Thyroid gland (tissue), 4 donors: ENCODE measurements around the gene NFIA. TPM values are rescaled to one million over a fixed set of nuclear protein-coding genes. Genes with fewer than 3 reads are reported as not detected.

Experiments
- DNase-seq, 2 donors: peaks; one replicate each; pipeline ENCODE4 v3.0.0-alpha.2; 2019
- H3K27ac ChIP-seq, 3 donors: fragments of 200-600 bp; sonication (generic); 1 replicate in 2 of 3; 2 replicates in 1 of 3; pipeline ENCODE4 v1.5.1; 2016 to 2019; ENCODE audit warnings: mild to moderate bottlenecking in 1 of 3, moderate library complexity in 1 of 3
- H3K27me3 ChIP-seq: fragments of 200-600 bp; sonication (generic); one replicate; pipeline ENCODE4 v1.5.1; 2019
- H3K36me3 ChIP-seq, 2 donors: fragments of 200-600 bp; sonication (generic); one replicate each; pipeline ENCODE4 v1.5.1; 2016 to 2019
- H3K4me1 ChIP-seq, 2 donors: fragments of 200-600 bp; sonication (generic); one replicate each; pipeline ENCODE4 v1.5.1; 2017 to 2019
- H3K4me3 ChIP-seq, 3 donors: fragments of 200-600 bp; sonication (generic); replicated peaks in 1 of 3; 1 replicate in 2 of 3; 2 replicates in 1 of 3; pipeline ENCODE4 v1.5.1; 2016; ENCODE audit warnings: mild to moderate bottlenecking in 1 of 3
- H3K9me3 ChIP-seq: fragments of 200-600 bp; sonication (generic); one replicate; pipeline ENCODE4 v1.5.1; 2017
- CTCF ChIP-seq, 6 experiments: fragments of 200-600 bp in 3 of 6; fragments of 450-650 bp in 3 of 6; sonication (generic) in 3 of 6; IDR thresholded peaks; one replicate each; pipeline ENCODE4 v1.5.1; 2016 to 2019; ENCODE audit warnings: antibody characterized with exemption in 6 of 6, mild to moderate bottlenecking in 2 of 6, inconsistent platforms in 1 of 6, moderate library complexity in 1 of 6
- POLR2A ChIP-seq, 2 donors: fragments of 450-650 bp; IDR thresholded peaks; one replicate each; pipeline ENCODE4 v1.6.1; 2017; ENCODE audit warnings: antibody characterized with exemption in 2 of 2, mild to moderate bottlenecking in 2 of 2, moderate library complexity in 1 of 2
- WGBS, 2 donors: methylation state at CpG; one replicate each; pipeline ENCODE4 v1.1.5; 2017; 5-methylcytosine and 5-hydroxymethylcytosine counted together
- intact Hi-C: fragments of 100-400 bp; cut with DNase I; formaldehyde crosslinking; loops from one replicate; pipeline ENCODE4 v1.15.1; 2023
- total RNA-seq, 4 donors: library from RNA; depleted of rRNA; stranded (reverse); fragments of >200 nt; gene quantifications; one replicate each; pipeline ENCODE4 v1.2.3, GENCODE V29; 2016

NFIA gene
- total RNA-seq, 4 donors from 2014 or later: 105 to 149 (median 118) TPM

DNA sequence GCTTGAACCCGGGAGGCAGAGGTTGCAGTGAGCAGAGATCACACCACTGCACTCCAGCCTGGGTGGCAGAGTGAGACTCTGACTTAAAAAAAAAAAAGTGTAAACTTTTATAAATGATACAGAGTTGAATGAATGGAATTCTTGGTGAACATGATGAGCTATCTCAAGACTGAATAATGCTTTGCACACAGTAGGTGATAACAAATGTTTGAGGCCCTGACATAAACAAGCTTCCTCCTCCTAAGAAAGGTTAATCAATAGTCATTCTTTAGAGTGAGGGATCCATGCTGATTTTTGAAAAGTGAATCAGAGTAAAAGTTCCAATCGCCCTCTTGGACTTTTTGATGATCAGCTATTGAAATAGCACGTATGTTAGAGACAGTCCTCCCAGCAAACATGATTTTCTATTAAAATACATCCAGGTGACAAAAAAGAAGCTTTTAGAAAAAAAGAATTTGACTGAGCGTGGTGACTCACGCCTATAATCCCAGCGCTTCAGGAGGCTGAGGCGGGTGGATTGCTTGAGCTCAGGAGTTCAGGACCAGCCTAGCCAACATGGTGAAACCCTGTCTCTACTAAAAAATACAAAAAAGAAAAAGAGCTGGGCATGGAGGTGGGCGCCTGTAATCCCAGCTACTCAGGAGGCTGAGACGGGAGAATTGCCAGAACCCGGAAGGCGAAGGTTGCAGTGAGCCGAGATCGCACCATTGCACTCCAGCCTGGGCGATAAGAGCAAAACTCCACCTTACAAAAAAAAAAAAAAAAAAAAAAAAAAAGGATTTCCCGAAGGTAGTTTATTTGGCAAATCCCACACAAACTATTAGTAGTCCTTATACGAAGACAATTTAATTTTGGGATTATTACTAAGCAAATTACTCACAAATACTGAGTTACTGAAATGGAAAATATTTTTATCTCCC lies 181.8 kb downstream of the NFIA start:
- peaks cover 28 to 49% of the 10 kb centered on the region in 2 donors for H3K4me1 ChIP-seq
- H3K36me3 ChIP-seq: no peaks in the 10 kb centered on the region
- intact Hi-C loops: no loop called here
- WGBS, 2 donors: 96% methylated on average over 16 of the region's 16 CpGs
- no peaks in the 10 kb centered on the region for H3K27me3 ChIP-seq
- no peaks in the 10 kb centered on the region for H3K9me3 ChIP-seq
- H3K4me3 ChIP-seq: no peak overlapping the region
- no peak overlapping the region for H3K27ac ChIP-seq
- DNase-seq: no peak
- TF ChIP-seq CTCF (IDR thresholded peaks at IDR 0.05) (no peak), POLR2A (IDR thresholded peaks at IDR 0.05) (no peak)

- Histone ChIP-seq H3K4me1 (peaks cover 35 to 56% of the 10 kb centered on the region in 2 donors), H3K36me3 (no peaks in the 10 kb centered on the region), H3K27ac (no peak overlapping the region), H3K9me3 (no peaks in the 10 kb centered on the region), H3K4me3 (no peak overlapping the region), H3K27me3 (no peaks in the 10 kb centered on the region)
- DNase-seq: no peak
- 97 to 99% methylated on average over 4 of the region's 4 CpGs for WGBS, 2 donors
- no peak for TF ChIP-seq POLR2A (IDR thresholded peaks at IDR 0.05)
- no peak for TF ChIP-seq CTCF (IDR thresholded peaks at IDR 0.05)
- intact Hi-C loops: no loop called here
These were observed 182.5 kb downstream of the NFIA start for GRCh38 chr1:61264825-61265242.

GRCh38 chr1:61265665-61266064 lies 183.3 kb downstream of the NFIA start:
- no peak for DNase-seq

DNA sequence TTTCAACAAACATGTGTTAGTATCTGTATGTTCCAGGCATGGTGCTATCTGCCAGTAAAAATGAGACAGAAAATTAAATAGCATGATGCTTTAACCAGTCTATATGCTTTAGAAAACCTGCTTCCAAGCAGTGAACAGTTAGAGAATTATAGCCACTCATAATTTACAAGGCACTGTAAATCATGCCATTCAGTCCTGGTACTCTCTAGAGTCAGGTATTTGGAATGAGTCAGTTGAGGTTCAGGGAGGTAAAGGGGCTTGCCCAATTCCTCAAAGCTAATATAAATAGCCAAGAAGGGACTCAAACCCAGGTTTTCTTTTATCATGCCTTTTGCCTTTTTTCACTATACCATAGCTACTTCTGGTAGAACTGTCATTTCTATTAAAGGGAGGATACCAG lies 184.4 kb downstream of the NFIA start:
- no peaks in the 10 kb centered on the region for H3K27me3 ChIP-seq
- DNase-seq: no peak
- H3K4me3 ChIP-seq: no peak overlapping the region
- intact Hi-C loops: no loop called here
- H3K9me3 ChIP-seq: no peaks in the 10 kb centered on the region
- H3K27ac ChIP-seq: no peak overlapping the region
- TF ChIP-seq POLR2A (IDR thresholded peaks at IDR 0.05) (no peak), CTCF (IDR thresholded peaks at IDR 0.05) (no peak)
- H3K36me3 ChIP-seq: no peaks in the 10 kb centered on the region
- peaks cover 36 to 52% of the 10 kb centered on the region in 2 donors for H3K4me1 ChIP-seq

More at GRCh38 chr1:61265665-61266064, 183.3 kb downstream of the NFIA start:
- 88 to 89% methylated on average over 3 of the region's 3 CpGs for WGBS, 2 donors
- Histone ChIP-seq H3K27ac (no peak overlapping the region), H3K36me3 (no peaks in the 10 kb centered on the region), H3K9me3 (no peaks in the 10 kb centered on the region), H3K27me3 (no peaks in the 10 kb centered on the region), H3K4me1 (peaks cover 42 to 58% of the 10 kb centered on the region in 2 donors), H3K4me3 (no peak overlapping the region)
- intact Hi-C loops: no loop called here
- TF ChIP-seq CTCF (IDR thresholded peaks at IDR 0.05): no peak
- TF ChIP-seq POLR2A (IDR thresholded peaks at IDR 0.05): no peak

DNA sequence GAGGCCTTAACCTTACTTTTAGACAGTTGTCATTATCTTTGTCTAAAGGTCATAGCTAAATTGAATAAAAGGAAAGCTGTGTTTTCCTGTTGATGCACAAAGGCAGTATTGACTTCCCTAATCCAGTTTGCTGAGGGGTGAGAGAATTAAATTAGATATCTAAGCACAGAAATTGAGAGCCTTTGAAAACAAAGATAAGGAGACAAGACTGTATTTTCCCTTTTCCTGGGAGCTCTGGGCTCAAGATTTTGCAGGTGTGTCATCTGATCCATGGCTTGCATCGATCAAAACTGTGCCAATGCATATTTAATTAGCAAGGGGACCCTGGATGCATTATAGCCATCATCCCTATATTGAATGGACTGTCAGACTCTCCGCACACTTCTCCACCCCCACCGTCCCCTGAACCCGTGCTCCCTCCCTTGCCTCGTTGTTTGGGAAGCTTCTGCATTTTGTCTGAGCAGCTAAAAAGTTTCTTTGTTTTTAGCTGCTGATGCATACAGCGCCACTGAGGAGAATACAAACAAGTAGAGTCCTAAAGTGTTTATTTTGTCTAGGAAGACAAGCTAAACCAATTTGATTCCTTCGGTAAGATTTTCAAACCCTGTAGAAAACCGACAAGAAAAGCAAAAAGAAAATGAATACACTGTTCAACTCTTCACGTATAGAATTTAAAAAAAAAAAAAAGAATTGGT lies 186.3 kb downstream of the NFIA start:
- peaks cover 23 to 46% of the 10 kb centered on the region in 2 donors for H3K4me1 ChIP-seq
- peak; percentile 48 to 57 for DNase-seq
- 24 to 38% methylated on average over 9 of the region's 9 CpGs for WGBS, 2 donors
- H3K4me3 ChIP-seq: no peak overlapping the region
- peak overlapping the region; percentile 18 to 55 (median 34) for H3K27ac ChIP-seq
- H3K36me3 ChIP-seq: no peaks in the 10 kb centered on the region
- H3K9me3 ChIP-seq: no peaks in the 10 kb centered on the region
- TF ChIP-seq CTCF (IDR thresholded peaks at IDR 0.05) (no peak), POLR2A (IDR thresholded peaks at IDR 0.05) (no peak)
- intact Hi-C loops: no loop called here
- H3K27me3 ChIP-seq: no peaks in the 10 kb centered on the region
